NCI-H1092 treated with DMSO at 0.1 percent for 48 hours (cell line): ENCODE results near the gene TMEM255B.
"Not testable (repeated sequence)": the region's sequence is repeated elsewhere in the genome, so short reads cannot be mapped to it uniquely, and the experiment has no call there.

ENCODE experiments used
- DNase-seq: peaks from one replicate; lab custom pipeline; 2025; lab: John Stamatoyannopoulos, UW

TMEM255B gene

DNA sequence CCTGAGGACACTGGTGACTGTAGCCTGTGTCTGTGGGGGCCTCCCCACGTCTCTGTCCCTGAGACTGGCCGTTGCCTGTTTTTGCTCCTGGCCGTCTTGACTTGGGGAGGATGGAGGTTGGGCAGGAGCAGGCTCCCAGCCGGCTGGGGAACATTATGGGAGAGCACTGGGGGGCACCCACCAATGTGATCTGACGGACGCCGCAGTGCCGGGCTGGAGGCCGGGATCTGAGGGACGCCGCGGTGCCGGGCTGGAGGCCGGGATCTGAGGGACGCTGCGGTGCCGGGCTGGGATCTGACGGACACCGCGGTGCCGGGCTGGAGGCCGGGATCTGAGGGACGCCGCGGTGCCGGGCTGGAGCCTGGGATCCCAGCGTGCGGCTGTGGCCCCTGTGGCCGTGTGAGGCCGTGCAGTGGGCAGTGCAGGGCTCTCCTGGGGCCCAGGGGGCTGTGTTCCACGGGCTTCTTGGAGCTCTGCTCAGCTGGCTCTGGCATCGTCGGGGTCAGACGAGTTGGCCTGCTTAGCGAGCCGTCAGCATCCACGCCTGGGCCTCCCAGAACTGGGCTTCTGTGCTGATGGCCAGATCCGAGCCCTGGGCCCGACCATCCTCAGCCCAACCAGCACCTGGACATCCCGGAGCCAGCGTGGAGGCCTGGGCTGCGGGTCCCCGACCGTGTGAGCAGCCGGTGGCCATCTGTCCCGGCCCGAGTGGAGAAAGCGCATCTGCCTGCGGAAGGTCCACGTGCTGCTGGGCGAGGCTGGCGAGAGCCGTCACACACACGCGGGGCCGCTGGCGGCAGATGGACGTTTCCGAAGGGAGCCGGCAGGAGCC is 59.0 kb downstream of the TMEM255B start:
- DNase-seq, result no peak

DNA sequence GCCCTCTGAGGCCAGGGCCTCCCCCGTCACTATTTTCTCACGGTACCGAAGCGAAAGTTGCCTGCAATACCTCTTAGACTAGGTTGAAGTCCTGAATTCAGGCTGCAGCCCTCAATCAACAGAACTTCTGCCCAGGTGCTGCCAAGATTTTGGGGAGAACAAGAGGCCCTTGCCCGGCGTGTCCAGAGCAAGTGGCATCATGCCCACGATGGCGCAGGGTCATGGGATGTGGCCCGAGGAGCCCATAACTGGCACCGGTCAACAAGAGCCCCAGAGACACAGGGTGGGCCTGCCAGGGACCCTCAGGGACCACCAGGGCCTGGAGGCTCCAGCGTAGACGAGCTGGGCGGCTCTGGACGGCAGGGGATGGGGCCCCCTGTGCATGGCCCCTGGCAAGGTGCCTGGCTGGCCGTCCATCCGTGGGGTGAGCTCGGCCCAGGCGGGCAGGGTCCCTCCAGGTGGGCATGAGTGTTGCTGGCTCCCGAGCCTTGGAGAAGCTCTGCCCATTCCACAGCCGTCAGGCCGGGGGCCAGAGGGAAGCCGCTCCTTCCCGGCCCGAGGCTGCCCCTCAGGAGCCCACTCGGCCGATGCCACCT is 59.8 kb downstream of the TMEM255B start:
- DNase-seq, result no peak

DNA sequence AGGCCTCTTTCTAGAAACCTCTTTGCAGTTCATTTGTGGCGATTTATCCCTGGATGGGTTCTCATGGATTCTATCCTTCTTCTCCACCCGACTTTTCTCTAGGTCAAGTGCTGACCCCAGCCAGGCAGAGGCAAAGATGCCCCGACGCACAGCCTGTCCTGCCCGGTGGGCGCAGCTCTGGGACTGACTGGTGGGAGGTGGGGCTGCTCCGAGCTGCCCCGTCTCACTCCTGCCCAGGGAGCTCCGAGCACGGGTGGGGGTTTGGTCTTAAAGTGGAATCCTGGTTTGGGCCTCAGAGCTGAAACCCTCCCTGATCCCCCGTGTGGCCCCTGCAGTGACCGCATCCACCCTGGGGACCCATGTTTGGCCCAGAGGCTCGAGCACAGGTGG is 60.3 kb downstream of the TMEM255B start:
- no peak for DNase-seq

DNA sequence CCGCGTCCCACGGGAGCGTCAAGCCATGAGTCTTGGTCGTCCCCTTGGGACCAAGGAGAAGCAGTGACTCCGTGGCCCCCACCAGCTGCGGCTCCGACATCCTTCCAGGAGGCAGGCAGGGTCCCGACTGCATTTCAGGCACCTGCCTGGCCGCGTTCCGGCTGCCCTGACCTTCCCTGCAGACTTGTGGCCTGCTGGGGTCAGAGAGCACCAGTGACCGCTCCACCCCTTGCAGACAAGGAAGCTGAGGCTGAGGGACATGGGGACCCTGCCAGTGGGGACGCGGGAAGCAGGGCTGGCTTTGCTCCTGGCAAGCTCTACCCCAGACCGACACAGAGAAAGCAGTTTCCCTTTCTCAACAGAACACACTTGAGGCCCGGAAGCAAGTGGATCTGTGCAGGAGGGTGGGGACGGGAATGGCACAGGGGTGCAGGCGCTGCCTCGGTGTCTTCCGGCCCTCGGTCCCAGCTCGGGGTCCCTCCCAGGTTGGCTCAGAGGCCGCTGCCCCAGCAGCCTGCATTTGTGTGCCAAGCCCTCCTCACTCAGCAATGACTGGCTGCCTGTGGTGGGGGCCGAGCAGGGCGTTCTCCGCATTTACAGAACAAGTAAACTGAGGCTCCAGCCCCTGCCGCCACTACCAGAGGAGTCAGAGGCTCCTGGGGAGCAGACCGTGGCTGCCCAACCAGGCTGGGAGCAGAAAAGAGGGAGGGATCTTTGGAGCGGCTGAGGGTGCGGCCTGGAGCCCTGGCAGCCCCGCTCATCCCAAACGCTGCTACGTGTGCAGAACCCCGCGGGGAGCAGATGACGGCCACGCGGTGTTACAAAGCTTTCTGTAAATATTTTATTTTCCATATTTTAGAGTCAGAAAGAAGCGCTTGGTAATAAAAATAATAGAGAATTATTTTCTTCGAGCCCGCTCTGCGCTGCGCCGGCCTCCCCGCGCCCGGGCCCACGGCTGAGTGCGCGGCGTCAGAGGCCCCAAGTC is 61.0 kb downstream of the TMEM255B start:
- DNase-seq, result no peak

DNA sequence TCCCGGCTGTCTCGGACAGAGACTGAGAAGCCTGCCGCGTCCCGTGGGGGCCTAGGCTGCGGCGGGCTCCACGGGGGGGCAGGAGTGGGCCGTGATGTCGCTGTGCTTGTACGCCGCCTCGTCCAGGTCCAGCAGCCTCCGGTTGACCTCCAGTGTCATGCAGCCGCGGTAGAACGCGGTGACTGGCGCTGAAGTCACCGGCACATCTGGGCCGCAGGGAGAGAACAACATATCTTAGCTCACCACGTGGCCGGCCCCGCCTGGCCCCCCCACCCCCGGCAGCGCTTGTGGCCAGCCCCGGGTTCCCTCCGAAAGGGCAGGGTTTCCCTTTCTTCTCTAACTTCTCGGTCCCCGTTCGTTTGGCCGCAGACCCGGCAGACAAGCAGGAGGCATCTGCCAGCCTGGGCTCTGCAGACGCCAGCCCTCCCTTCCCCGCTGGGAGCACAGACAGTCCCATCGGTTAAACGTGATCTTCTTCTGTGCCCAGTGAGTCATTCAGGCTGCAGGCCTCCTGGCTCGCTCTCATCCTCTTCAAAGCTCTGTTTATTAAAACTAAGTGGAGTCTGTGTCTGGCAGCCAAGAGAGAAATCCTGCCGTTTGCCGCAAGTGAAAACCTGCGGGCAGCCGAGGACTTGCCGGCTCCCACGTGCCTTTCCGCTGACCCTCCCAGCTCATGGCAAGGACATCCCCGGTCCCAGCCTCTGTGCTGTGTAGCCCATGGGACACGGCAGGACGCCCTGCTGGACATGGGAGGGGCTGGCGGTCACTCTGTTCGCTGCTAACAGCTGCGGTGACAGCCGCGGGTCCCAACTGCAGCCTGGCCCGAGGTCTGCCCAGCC is 62.0 kb downstream of the TMEM255B start:
- peak; percentile 94 for DNase-seq

DNA sequence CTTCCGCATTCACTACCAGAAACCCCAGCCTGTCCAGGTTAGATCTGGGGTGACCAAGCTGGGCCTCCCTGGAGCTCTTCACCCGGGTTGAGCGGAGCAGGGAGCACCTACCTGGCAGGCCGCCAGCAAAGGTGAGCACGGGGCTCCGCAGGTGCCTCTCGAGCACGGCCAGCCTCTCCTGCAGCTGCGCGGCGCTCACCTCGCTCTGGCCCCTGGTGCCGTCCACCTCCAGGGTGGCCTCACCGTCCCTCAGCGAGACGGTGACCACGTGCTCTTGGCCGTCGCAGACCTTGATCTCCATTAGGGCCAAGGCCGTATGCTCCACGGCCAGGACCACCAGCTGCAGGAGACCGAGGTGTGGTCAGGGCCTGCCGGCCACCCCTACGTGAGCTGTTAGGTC is 62.8 kb downstream of the TMEM255B start:
- no peak for DNase-seq

DNA sequence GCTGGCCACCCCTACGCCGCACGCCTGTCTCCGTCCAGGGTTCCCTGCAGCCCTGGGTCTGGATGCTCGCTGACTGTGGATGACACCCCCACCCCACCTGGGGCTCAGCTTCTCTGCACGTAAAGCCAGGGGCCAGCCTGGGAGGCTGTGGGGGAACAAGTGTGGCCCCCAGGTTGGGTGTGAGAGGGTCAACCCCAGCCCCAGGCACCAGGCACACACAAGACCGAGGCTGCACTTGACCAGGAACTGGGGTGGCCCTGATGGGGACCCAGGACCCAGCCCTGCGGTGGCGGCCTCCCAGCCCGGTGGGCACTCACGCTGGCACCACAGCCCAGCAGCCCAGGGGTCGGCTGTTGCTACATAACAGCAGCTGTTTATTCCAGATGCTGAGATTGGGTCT is 63.2 kb downstream of the TMEM255B start:
- no peak for DNase-seq

DNA sequence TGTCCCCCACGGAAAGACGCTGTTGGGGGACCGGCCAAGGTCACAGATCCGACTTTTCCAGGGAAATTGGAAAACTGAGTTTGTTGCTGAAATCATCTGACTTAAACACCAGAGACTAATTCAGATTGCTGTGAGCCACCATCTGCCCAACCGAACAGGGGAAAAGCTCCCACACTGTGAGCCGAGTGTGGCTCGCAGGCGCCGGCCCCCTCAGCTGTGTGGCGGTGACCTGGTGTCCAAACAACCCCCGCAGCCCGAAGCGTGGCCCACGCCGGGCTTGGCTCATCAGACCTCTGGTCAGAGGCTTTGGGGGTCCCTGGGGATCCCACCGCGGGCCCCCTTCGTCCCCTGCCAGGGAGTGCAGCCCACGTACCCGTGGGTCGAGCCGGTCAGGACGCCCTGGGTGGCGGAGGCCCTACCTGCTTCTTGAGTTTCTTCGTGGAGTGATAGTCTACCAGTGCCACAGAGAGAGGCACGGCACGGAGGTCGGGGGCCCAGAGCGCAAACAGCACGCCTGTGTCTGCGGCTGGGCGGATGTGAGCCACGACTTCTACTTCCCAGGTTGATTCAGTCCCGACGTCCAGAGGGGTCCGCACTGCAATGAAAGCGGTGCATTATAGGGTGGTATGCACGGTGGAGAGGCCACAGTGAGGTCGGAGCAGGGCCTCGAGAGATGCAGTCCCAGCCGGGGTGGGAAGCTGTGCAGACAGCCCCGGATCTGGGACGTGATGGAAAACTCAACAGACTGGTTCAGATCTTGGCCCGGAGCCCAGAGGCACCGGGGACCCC is 64.1 kb downstream of the TMEM255B start:
- no peak for DNase-seq

DNA sequence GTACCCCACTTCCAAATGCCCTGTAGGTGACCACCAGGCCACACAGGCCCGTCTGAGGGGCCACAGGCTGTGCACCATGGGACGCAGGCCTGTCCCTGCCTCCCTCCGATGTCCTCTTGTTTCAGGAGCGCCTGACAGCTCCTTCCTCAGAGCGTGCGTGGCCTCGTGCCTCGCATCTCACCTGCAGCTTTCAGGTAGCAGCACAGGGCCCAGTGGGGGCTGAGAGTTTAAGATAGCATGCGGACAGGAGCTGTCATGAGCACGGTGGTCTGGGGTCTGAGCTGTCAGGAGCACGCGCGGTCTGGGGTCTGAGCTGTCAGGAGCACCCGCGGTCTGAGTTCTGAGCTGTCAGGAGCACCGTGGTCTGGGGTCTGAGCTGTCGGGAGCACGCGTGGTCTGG is 64.7 kb downstream of the TMEM255B start:
- DNase-seq, result no peak

DNA sequence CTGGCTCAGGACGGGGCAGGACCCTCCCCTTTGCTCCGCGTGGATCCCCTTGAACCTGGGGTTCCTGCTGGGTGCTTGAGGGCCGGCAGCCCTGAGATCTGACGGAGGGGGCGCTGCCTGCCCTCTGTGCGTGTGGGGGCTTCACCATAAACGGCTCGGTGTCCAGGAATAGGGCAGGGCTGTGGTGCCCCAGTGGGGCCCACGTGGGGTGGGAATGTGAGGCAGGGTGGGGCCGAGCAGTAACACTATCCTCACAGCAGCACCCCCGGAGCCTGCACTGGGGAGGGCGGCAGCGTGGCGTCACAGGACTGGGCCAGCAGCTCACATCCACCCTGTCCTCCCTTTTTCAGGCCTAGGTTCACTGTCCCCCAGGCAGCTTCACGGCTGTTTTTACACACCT is 66.8 kb downstream of the TMEM255B start:
- DNase-seq, result no peak

DNA sequence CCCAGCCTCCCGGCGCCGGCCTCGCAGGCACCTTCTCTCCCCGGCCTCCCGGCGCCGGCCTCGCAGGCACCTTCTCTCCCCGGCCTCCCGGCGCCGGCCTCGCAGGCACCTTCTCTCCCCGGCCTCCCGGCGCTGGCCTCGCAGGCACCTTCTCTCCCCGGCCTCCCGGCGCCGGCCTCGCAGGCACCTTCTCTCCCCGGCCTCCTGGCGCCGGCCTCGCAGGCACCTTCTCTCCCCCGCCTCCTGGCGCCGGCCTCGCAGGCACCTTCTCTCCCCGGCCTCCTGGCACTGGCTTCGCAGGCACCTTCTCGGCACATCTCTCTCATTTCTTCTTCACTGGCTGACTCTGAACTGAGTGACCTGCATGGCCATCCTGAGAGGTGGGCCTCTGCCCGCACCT is 67.4 kb downstream of the TMEM255B start:
- not testable (repeated sequence) for DNase-seq

DNA sequence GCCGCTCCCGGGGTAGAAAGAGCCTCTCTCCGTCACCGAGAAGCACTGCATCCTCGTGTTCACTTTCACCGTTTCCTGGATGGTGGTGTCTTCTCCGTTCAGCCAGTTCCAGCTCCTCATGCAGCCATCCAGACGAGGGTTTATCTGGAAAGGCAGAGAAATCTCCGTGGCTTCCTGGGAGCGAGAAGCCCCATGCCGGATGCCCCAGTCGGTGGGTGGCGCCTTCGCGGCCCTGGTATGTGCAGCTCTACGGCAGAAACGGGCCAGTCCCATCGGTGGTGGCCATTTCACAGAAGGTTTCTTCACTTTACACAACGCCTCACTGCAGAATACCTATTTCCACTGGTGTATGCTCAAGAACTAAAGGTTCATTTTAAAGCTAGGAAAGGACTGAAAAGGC is 68.0 kb downstream of the TMEM255B start:
- no peak for DNase-seq

DNA sequence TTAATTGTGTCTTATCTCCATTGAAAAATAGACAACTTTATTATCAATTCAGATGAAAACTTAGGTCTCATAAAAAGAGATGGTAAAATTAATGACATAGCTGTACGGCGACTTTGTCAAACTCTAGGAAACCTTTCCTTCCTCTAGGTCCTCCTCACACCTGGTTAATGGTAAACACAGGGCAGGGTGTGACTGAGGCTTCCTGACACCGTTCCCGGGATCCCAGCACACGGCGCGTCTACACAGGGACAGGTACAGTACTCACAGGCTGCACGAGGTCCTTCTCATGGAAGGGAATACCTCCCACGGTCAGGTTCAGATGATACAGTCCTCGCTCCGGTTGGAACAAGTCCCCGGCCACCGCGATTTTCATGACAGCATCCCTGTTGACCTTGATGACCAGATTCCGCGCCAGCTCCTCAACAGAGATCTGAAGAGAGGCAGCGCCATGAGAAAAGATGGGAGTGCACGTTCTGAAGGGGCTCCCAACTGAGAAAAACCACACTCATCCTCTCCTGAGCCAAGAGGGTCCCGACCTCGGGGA is 69.3 kb downstream of the TMEM255B start:
- no peak for DNase-seq

DNA sequence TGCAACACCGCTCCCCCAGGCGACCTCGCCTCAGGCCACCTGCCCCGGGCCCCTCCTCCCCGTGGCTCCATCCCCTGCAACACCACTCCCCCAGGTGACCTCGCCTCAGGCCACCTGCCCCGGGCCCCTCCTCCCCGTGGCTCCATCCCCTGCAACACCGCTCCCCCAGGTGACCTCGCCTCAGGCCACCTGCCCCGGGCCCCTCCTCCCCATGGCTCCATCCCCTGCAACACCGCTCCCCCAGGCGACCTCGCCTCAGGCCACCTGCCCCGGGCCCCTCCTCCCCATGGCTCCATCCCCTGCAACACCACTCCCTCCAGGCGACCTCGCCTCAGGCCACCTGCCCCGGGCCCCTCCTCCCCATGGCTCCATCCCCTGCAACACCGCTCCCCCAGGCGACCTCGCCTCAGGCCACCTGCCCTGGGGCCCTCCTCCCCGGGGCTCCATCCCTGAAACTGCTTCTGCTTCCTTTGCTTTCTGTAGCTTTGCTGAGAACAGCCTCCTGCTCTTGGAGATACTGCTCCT is 71.5 kb downstream of the TMEM255B start:
- DNase-seq, result not testable (repeated sequence)

DNA sequence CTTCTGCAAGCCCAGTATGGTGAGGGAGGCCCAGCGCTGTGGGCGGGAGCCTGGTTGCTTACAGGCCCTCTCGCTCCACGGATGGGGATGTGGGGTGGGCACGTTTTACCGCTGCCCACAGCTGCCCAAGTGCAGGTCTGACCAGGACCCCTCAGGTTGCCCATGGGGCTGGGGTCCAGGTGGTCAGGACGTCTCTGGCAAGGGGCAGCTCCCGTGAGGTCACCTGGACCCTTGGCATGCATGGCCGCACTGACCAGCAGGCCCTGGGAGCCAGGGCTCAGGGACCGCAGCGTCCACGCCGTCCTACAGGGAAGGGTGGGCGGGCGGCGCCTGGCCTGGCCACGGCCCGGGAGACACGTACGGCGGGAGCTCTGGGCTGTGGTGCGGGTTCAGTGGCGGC is 72.0 kb downstream of the TMEM255B start:
- no peak for DNase-seq

DNA sequence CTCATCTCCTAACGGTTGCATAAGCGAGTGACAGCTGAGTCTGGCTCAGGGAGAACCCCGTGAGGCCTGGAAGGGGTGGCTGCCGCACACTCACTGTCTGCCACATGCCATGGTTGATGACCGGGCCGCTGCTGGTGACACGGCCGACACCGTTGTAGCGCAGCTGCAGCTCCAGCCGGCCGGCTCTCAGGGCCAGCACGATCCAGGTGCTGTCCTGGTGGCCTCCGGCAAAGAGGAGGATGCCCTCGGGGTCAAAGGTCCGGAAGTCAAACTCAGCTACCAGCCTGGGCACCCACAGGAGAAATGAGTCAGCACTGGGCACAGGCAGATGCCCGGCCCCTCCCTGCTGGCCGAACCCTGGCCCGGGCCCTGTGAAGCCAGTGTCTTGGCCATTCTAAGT is 73.2 kb downstream of the TMEM255B start:
- no peak for DNase-seq

DNA sequence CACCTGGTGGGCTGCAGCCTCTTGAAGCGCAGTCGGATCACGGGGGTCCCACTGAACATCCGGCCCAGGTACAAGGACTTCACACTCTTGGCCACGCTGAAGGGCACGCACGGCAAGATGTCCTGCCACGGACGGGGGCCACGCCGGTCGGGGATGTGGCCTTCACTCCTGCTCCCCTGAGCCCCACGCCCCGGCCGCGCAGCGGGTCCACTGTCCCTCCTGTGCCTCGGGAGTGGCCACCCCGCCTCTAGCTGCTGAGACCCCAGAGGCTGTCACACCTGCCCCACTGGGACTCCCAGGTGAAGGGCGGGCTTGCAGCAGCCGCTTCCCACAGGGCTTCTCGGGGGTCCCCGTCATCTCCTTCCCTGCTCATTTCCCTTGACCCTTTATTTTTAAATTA is 73.6 kb downstream of the TMEM255B start:
- DNase-seq, result no peak

DNA sequence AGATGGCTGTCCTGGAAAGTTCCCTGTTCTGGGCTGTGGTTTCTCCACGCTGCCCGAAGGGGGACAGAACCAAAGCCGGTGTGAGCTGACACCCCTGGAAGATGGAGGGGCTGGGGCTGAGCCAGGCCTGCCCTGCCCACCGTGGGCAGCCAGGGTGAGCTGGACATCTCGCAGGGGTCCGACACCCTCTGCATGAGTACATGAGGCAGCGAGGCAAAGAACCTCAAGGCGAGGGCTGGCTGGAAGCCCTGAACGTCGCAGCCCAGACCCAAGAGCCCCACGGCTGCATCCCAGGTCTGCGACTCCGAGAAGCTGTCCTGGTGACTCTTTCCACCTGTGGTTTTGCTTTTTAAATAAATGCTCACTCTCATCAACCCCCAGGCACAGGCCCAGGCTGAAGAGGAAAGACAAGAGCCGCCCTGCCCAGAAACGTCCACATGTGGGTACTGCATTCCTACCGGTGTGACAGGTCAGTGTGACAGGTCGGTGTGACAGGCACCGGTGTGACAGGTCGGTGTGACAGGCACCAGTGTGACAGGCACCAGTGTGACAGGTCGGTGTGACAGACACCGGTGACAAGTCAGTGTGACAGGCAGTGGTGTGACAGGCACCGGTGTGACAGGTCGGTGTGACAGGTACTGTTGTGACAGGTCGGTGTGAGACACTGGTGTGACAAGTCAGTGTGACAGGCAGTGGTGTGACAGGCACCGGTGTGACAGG is 74.2 kb downstream of the TMEM255B start:
- no peak for DNase-seq

DNA sequence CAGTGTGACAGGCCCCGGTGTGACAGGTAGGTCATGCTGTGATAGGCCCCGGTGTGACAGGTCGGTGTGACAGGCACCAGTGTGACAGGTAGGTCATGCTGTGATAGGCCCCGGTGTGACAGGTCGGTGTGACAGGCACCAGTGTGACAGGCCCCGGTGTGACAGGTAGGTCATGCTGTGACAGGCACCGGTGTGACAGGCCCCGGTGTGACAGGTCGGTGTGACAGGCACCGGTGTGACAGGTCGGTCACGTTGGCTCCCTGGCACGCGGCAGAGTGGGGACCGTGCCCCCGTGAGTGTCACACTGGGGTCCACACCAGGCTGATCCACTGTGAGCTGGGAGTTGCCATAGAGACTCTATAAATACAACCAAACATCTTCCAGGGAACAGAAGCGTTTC is 75.0 kb downstream of the TMEM255B start:
- DNase-seq, result not testable (repeated sequence)
